Measurements from ENCODE around the gene TTC32. TPM values are rescaled to one million over a fixed set of nuclear protein-coding genes. Genes with fewer than 3 reads are reported as not detected.
A peak's percentile ranks its signal among the peaks of the same experiment; 100 is the strongest.

The TTC32 gene
- total RNA-seq, 1 donor from 2014 or later: 19.0 TPM

DNA sequence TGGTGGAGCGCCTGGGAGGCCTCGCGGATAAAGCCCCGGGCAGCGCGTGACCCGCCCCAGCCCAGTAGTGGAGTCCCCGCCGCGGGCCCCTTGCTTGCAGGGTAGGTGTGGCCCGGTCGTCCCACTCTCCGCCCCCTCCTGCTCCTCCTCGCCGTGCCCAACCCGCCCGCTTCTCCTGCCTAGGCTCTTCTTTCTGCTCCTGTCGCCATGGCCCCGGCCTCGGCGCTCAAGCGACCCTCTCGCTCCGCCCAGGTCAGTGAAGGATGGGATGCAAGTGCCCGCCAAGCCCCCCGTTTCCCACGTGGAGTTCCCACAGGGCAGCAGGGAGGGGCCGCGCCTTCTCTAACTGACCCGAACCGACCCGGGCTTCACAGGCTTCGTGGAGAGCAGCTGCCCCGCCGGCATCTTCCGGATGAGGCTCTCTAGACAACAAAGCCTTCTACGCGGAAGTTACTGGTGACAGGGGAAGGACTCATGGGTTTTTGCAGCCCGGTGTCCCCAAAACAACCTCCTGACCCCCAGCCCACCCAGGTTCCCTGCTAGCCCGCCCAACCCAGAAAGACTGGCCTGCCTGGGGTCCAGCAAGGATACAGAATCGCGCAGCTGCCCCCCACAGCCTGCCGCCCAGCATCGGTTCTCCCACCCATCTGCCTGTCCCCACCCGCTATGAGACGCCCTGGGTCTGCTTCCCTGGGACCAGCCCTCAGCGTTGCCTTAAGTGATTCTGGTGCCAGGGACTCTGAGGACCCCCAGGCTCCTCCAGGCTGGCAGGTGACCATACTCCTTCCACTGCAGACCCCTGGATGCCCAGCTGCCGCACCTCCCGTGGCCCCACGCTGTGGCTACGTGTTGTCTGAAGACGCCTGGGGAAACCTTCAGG lies 32.8 kb downstream of the TTC32 start:
- DNase-seq (ENCODE audit: extremely low spot score, unreplicated experiment): no peak
- Mint-ChIP-seq H3K27me3 (peaks cover 32% of the 10 kb centered on the region), H3K9me3 (peaks cover 4% of the 10 kb centered on the region), H3K4me3 (peak overlapping the region; percentile 89), H3K27ac (no peak overlapping the region), H3K36me3 (peaks cover 3% of the 10 kb centered on the region), H3K4me1 (ENCODE audit: unreplicated experiment) (peaks cover 9% of the 10 kb centered on the region)
- TF ChIP-seq CTCF (conservative IDR thresholded peaks at IDR 0.05): no peak

GRCh38 chr2:19868224-19868623 lies 33.6 kb downstream of the TTC32 start:
- TF ChIP-seq CTCF (conservative IDR thresholded peaks at IDR 0.05): no peak
- H3K27me3 Mint-ChIP-seq: peaks cover 33% of the 10 kb centered on the region
- no peak for DNase-seq (ENCODE audit: extremely low spot score, unreplicated experiment)
- H3K36me3 Mint-ChIP-seq: peaks cover 3% of the 10 kb centered on the region
- H3K27ac Mint-ChIP-seq: no peak overlapping the region
- H3K4me3 Mint-ChIP-seq: peak overlapping the region; percentile 69
- peaks cover 11% of the 10 kb centered on the region for H3K4me1 Mint-ChIP-seq (ENCODE audit: unreplicated experiment)
- peaks cover 4% of the 10 kb centered on the region for H3K9me3 Mint-ChIP-seq

DNA sequence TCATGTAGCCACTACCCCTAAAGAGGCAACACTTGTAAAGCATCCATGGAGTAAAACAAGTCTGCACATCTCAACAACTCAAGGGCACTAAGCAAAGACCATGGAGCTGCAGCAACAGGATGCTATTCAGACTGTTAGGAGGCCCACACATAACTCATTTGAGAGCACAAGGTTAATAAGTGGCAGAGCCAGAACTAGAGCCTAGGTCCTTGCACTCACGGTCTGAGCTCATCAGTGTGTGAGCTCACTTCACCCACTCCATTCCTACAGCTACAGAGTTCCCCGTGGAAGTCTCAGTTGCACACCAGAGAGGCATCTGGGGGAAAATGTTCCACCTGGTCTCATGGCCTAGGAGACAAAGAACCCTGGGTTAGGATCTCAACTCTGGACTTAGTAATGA lies 35.0 kb downstream of the TTC32 start:
- peaks cover 42% of the 10 kb centered on the region for H3K27me3 Mint-ChIP-seq
- no peak for TF ChIP-seq CTCF (conservative IDR thresholded peaks at IDR 0.05)
- H3K4me1 Mint-ChIP-seq (ENCODE audit: unreplicated experiment): peaks cover 16% of the 10 kb centered on the region
- no peak overlapping the region for H3K4me3 Mint-ChIP-seq
- peaks cover 3% of the 10 kb centered on the region for H3K36me3 Mint-ChIP-seq
- H3K9me3 Mint-ChIP-seq: peaks cover 4% of the 10 kb centered on the region
- DNase-seq (ENCODE audit: extremely low spot score, unreplicated experiment): no peak
- no peak overlapping the region for H3K27ac Mint-ChIP-seq

DNA sequence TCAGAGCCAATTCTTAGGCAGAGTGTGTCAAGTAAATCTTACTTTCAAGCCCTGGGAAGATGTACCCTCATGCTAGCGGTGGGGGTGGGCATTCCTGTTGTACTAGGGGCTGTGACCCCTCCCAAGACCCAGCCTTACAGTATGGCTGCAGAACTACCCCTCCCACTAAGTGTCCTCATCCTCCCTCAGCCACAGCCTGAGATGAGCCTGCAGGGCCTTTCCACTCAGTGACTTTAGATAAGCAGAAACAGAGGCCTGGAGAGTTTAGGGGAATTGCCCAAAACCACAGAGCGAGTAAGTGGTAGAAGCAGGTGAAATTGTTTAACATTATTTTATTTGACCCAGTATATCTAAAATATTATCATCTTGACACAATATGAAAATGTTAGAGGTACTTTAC lies 36.6 kb downstream of the TTC32 start:
- Mint-ChIP-seq H3K4me1 (ENCODE audit: unreplicated experiment) (peaks cover 20% of the 10 kb centered on the region), H3K9me3 (no peaks in the 10 kb centered on the region), H3K27me3 (peaks cover 54% of the 10 kb centered on the region), H3K4me3 (no peak overlapping the region), H3K36me3 (no peaks in the 10 kb centered on the region), H3K27ac (no peak overlapping the region)
- no peak for TF ChIP-seq CTCF (conservative IDR thresholded peaks at IDR 0.05)
- no peak for DNase-seq (ENCODE audit: extremely low spot score, unreplicated experiment)

GRCh38 chr2:19864381-19864780 lies 37.4 kb downstream of the TTC32 start:
- H3K27me3 Mint-ChIP-seq: peaks cover 52% of the 10 kb centered on the region
- DNase-seq (ENCODE audit: extremely low spot score, unreplicated experiment): no peak
- H3K4me3 Mint-ChIP-seq: no peak overlapping the region
- no peak for TF ChIP-seq CTCF (conservative IDR thresholded peaks at IDR 0.05)
- H3K4me1 Mint-ChIP-seq (ENCODE audit: unreplicated experiment): peaks cover 20% of the 10 kb centered on the region
- no peak overlapping the region for H3K27ac Mint-ChIP-seq
- H3K9me3 Mint-ChIP-seq: no peaks in the 10 kb centered on the region
- H3K36me3 Mint-ChIP-seq: no peaks in the 10 kb centered on the region

All from type B pancreatic cell (in vitro differentiated cells).